ENCODE results near the gene SLC25A28. TPM values are rescaled to one million over a fixed set of nuclear protein-coding genes. Genes with fewer than 3 reads are reported as not detected.

Gene SLC25A28, protein sequence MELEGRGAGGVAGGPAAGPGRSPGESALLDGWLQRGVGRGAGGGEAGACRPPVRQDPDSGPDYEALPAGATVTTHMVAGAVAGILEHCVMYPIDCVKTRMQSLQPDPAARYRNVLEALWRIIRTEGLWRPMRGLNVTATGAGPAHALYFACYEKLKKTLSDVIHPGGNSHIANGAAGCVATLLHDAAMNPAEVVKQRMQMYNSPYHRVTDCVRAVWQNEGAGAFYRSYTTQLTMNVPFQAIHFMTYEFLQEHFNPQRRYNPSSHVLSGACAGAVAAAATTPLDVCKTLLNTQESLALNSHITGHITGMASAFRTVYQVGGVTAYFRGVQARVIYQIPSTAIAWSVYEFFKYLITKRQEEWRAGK
- total RNA-seq: 20.7 and 20.9 TPM in 2 replicates
- polyA plus RNA-seq (2012): 24.1 TPM

DNA sequence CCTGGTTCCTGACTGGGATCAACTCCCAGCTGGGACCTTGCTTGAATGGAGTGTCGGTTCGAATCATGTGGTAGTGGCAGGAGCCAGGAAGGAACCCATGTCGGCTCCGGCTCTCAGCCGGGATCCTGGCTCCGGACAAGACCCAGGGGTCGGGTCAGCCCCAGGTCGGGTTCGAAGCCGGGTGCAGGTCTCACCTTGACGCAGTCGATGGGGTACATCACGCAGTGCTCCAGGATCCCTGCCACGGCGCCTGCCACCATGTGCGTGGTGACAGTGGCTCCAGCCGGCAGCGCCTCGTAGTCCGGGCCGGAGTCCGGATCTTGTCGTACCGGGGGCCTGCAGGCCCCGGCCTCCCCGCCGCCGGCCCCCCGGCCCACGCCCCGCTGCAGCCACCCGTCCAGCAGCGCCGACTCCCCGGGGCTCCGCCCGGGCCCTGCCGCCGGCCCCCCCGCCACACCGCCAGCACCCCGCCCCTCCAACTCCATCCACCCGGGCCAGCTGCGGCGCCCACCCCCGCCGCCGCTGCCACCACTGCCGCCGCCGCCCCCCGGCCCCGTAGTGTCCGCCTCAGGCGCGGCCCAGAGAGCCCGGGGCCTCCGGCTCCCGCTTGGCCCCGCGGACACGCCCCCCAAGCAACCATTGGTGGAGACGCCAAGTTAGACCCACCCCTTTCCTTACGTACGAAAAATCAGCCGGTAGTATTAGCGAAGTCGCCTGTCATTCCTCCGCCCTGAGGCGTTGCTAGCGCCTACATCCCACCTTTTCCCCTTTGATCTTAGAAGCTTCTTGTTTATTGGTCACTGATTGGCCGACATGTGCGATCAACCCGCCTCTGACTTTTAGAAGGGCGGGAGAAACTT lies at the start of gene SLC25A28:
TSS of gene SLC25A28 (minus strand) at position 589 of the 860 bp plus-strand sequence. CDS start at position 485, 104 bp downstream.
- DNase-seq (ENCODE audit: low read depth): peak; percentile 100

GRCh38 chr10:99667108-99667751 lies 47.0 kb upstream of the SLC25A28 start:
- peak; percentile 18 for DNase-seq (ENCODE audit: low read depth)

- DNase-seq (ENCODE audit: low read depth): no peak
Measured at GRCh38 chr10:99665304-99665703, 45.1 kb upstream of the SLC25A28 start.

DNA sequence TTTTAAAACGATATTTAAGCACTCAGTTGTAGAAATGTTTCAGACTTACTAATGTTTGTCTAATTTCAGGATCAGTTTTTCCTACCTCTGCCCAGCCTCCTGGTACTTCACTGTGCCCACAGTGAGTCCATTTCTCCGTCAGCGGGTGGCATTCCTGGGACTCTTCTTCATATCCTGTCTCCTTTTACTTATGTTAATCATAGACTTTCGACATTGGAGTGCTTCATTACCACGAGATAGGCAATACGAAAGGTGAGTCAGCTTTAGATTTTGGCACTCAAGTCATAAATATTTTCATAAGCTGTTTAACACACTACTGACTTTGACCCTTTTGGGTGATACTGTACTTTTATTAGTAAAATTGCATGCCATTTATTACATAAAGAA lies 41.1 kb upstream of the SLC25A28 start:
- DNase-seq (ENCODE audit: low read depth): peak; percentile 25

DNA sequence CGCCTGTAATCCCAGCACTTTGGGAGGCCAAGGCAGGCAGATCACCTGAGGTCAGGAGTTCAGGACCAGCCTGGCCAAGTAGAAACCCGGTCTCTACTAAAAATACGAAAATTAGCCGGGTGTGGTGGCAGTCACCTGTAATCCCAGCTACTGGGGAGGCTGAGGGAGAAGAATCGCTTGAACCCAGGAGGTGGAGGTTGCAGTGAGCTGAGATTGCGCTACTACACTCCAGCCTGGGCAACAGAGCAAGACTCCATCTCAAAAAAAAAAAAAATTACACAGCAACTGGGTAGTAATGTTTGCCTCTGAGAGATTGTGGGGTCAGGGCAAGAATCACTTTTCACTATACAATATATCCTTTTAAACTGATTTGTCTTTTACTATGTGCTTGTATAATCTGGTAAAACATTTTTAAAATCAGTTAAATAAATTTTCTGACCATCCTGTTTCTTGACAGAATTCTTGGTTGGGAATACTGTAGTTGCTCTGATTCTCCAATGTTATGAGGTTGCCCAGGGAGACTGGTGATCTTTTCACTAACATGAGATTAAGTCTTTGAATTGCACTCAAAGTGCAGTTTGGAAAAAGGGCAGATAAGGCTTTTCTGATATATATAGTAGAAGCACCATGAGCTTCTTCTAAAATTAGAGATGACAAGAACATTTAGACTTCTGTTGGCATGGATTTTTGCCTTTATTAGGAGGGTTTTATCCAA lies 40.6 kb upstream of the SLC25A28 start:
- DNase-seq (ENCODE audit: low read depth): peak; percentile 10

- DNase-seq (ENCODE audit: low read depth): peak; percentile 4
Measured at GRCh38 chr10:99659868-99660366, 39.7 kb upstream of the SLC25A28 start.

DNA sequence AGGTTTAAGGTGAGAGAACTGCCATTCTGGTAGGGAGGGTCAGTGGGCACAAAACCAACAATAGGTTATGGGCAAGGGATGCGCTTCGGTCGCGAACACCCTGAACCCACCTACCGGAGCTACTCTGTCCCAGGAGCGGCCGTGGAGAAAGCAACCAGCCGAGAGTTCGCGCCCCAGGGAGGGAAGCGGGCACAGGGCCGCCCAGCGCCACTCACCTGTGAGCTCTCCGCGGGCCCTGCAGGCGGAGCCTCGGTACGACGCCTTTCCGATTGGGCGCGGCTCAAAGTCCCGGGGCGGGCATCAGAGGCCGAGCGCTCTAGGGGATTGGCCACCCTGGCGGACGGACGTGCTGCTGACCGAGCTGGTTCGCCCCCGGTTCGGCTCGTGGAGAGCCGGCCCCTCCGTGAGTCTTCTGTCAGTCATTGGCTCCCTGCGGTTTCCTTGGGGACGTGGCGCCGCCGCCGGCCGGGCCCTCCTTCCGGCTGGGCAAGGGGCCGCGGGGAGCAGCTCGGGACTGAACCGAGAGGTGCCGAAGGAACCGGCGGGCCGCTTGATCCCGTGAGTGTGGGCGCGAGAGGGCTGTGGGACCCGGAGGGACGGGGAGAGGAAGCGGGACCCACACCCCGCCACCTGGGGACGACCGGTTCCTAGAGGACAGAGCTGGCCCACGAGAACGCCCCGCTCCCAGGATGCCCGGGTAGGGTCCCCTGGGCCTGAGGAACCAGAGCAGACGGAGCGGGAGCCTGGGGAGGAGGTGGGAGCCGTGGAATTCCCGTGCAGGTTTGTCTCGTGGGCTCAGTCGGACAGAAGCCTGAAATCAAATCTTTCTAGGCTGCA lies 39.0 kb upstream of the SLC25A28 start, which contains the start of gene ENTPD7:
TSS of gene ENTPD7 (plus strand) at position 479 of the 837 bp plus-strand sequence. CDS start 448 bp downstream, outside the sequence.
- peak; percentile 97 for DNase-seq (ENCODE audit: low read depth)

DNA sequence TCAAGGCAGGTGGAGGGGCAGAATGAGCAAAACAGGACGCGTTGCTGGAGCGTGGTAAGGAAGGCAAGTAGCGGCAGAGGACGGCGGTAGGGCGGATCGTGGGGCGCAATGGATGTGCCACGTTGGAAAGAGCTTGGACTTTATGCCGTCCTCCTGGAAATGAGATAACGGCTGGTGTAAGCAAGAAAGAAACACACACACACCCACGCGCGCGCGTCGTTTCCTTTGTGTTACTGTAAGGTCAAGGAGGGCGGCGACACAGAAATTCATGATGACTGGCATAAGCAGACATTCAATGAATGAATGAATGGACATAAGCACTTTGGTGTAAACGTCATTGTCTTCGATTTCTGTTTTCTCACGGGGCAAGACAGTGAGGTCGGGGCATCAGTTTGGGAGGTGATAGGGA lies 38.4 kb upstream of the SLC25A28 start:
- peak; percentile 25 for DNase-seq (ENCODE audit: low read depth)

GRCh38 chr10:99656199-99657064 lies 36.2 kb upstream of the SLC25A28 start:
- DNase-seq (ENCODE audit: low read depth): no peak

DNA sequence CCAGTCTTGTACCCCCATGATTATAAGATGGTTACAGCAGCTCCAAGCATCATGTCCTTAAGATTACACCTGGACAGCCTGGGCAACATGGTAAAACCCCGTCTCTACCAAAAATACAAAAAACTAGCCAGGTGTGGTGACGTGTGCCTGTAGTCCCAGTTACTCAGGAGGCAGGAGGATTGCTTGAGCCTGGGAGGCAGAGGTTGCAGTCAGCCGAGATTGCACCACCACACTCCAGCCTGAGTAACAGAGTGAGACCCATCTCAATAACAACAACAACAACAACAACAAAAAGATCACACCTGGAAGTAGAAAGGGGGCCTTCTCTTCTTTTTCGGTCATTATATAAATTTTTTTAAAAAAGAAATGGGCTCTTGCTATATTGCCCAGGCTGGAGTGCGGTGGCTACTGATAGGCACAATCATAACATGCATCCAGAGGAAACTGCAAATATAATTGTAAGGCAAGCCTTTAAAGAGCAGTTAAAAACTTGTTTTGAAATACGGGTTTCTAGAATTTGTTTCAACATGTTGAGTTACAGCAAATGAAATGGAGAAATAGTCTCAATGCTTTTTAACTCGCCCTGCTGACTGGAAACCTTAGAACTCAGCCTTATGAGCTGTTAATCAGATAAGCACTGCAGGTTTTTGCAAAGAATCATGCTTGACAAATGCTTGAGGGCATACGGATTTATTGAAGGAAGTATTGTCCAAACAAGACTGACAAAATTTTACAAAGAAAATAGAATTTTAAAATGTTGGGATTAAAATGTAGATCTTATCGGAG lies 34.3 kb upstream of the SLC25A28 start:
- no peak for DNase-seq (ENCODE audit: low read depth)

DNA sequence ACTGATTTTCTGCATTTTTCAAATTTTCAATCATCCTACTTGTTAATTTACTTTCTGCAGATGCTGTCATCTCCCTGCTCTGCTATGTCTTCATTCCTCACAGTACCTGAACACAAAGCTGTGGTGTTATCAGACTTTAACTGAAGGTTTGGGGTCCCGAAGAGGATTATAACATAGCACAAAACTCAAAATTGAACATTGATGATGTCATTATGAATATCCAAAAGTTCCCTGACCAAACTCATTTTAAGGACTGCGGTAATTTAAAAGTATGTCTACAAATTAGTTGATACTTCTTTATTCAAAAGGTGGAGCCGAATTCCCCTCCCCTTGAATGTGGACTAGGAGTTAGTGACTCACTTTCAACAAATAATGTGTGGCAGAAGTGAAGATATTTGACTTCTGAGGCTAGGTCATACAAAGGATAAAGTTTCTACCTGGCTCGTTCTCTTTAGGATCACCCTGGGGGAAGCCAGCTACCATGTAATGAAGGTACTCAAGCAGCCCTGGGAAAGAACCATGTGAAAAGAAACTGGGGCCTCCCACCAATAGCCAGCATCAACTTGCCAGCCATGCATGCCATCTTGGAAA lies 32.7 kb upstream of the SLC25A28 start:
- DNase-seq (ENCODE audit: low read depth): no peak

DNA sequence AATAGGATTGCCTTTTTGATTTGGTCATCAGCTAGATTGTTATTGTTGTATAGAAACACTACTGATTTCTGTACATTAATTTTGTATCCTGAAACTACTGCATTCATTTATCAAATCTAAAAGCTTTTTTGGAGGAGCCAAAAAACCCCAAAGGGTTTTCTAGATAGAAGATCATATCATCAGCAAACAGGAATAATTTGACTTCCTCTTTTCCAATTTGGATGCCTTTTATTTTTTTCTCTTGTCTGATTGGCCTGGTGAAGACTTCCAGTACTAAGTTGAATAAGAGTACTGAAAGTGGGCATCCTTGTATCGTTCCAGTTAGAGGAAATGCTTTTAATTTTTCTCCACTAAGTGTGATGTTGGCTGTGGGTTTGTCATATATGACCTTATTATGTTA lies 28.5 kb upstream of the SLC25A28 start:
- no peak for DNase-seq (ENCODE audit: low read depth)

DNA sequence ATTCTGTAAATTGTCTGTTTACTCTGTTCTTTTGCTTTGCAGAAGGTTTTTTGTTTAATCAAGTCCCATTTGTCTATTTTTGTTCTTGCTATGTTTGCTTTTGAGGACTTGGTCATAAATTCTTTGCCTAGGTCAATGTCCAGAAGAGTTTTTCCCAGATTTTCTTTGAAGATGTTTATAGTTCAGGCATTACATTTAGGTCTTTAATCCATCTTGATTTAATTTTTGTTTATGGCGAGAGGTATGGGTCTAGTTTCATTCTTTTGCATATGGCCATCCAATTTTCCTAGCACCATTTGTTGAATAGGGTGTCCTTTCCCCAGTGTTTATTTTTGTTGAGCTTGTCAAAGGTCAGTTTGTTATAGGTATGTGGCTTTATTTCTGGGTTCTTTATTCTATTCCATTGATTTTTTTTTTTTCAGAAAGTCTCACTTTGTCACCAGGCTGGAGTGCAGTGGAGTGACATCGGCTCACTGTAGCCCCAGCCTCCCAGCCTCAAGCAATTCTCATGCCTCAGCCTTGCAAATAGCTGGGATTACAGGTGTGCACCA lies 27.4 kb upstream of the SLC25A28 start:
- no peak for DNase-seq (ENCODE audit: low read depth)

DNA sequence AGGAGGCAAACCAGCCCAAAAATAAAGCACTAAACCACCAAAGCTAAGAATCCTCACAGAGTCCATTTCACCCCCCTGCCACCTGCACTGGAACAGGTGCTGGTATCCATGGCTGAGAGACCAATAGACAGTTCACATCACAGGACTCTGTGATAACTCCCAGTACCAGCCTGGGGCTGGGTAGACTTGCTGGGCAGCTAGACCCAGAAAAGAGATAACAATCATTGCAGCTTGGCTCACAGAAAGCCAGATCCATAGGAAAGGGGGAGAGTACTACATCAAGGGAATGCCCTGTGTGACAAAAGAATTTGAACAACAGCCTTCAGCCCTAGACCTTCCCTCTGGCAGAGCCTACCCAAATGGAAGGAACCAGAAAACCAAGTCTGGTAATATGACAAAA lies 13.6 kb upstream of the SLC25A28 start:
- DNase-seq (ENCODE audit: low read depth): peak; percentile 44

DNA sequence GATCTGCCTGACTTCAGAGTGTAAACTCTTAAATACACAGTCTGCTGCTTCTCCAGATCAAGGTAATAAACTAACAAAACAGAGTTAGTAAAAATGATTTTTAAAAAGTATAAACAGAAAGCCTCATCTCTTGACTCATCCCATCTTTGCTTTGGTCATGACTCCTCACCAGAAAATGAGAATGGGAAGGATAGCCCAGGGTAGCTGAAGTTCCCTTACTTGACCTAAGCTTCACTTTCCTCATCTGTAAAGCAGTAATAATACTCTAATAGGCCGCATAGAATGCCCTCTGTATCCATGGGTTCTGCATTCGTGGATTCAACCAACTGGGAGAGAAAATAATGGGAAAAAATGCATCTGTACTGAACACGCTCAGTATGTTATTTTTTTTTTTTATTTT lies 11.3 kb upstream of the SLC25A28 start:
- DNase-seq (ENCODE audit: low read depth): peak; percentile 3

- peak; percentile 3 for DNase-seq (ENCODE audit: low read depth)
Measured at GRCh38 chr10:99630991-99631390, 10.8 kb upstream of the SLC25A28 start.

DNA sequence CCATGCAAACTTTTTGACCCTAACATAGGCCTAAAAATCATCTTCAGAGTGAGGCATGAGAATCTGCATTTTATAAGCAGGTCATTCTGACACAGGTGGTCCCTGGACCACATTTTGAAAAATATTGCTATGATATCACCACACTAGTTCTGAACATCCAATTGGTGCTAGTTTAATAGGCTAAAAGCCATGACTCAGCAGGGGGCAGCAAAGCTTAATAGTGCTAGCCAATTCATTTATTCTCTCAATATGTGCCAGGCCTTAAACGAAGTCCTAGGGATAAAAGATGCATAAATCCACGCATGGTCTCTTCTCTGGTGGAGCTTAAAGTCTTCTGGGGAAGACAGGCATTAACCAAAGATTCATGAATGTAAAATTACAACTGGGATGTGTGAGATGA lies 10.2 kb upstream of the SLC25A28 start:
- peak; percentile 72 for DNase-seq (ENCODE audit: low read depth)
